Fibroblast of peridontal ligament (primary cell): Measurements from ENCODE around the gene BICC1.
A peak's percentile ranks its signal among the peaks of the same experiment; 100 is the strongest.

ENCODE experiments used
- DNase-seq: peaks from one replicate; pipeline ENCODE4 v3.0.0-alpha.2; 2010; ENCODE audit errors: extremely low read depth

The BICC1 gene

GRCh38 chr10:58742141-58742540, 229.5 kb downstream of the BICC1 start:
- peak; percentile 21 for DNase-seq

GRCh38 chr10:58743466-58744115, 230.9 kb downstream of the BICC1 start:
- DNase-seq, result peak; percentile 44

- DNase-seq, result no peak
These were observed 234.0 kb downstream of the BICC1 start for GRCh38 chr10:58746474-58747185.

GRCh38 chr10:58747687-58748086, 235.0 kb downstream of the BICC1 start:
- DNase-seq, result peak; percentile 50

GRCh38 chr10:58752665-58753064, 240.0 kb downstream of the BICC1 start:
- DNase-seq, result no peak

- no peak for DNase-seq
These were observed 240.8 kb downstream of the BICC1 start for GRCh38 chr10:58753425-58753824.

GRCh38 chr10:58754469-58755339, 242.0 kb downstream of the BICC1 start:
- peak; percentile 77 for DNase-seq

- DNase-seq, result no peak
These were observed 242.6 kb downstream of the BICC1 start for GRCh38 chr10:58755340-58755610.

- DNase-seq, result peak; percentile 78
These were observed 243.0 kb downstream of the BICC1 start for GRCh38 chr10:58755677-58756076.

- DNase-seq, result peak; percentile 87
These were observed 243.6 kb downstream of the BICC1 start for GRCh38 chr10:58756130-58756719.

- DNase-seq, result no peak
These were observed 244.8 kb downstream of the BICC1 start for GRCh38 chr10:58757352-58758065.

- no peak for DNase-seq
These were observed 245.6 kb downstream of the BICC1 start for GRCh38 chr10:58758321-58758720.

- DNase-seq, result no peak
These were observed 251.5 kb downstream of the BICC1 start for GRCh38 chr10:58764087-58764747.

GRCh38 chr10:58765910-58766309, 253.2 kb downstream of the BICC1 start:
- DNase-seq, result no peak

- no peak for DNase-seq
These were observed 255.0 kb downstream of the BICC1 start for GRCh38 chr10:58767652-58768051.

- no peak for DNase-seq
These were observed 259.2 kb downstream of the BICC1 start for GRCh38 chr10:58771863-58772262.

GRCh38 chr10:58772758-58773157, 260.1 kb downstream of the BICC1 start:
- no peak for DNase-seq

GRCh38 chr10:58773341-58773740, 260.7 kb downstream of the BICC1 start:
- no peak for DNase-seq

GRCh38 chr10:58773944-58774343, 261.3 kb downstream of the BICC1 start:
- peak; percentile 45 for DNase-seq

GRCh38 chr10:58775960-58776567, 263.4 kb downstream of the BICC1 start:
- peak; percentile 53 for DNase-seq
